AG04449 (cell line): Measurements from ENCODE around the gene TM4SF18.

Experiments
- CTCF ChIA-PET: fragments of 350-600 bp; formaldehyde crosslinking; extraction: SDS; loops from one replicate; lab custom pipeline; 2021; ENCODE audit warnings: antibody characterized with exemption; lab: Yijun Ruan, JAX
- POLR2A ChIA-PET: fragments of 400-600, 350-600 bp; formaldehyde crosslinking; extraction: SDS; loops from one replicate; lab custom pipeline; 2020; ENCODE audit warnings: antibody characterized with exemption, inconsistent platforms; lab: Yijun Ruan, JAX
- DNase-seq: peaks from one replicate; pipeline ENCODE4 v3.0.0-alpha.2; 2010; ENCODE audit warnings: low read depth, low spot score
- H3K4me3 ChIP-seq: 2 replicates; pipeline ENCODE4 v1.5.1; 2011; ENCODE audit warnings: low read depth, mild to moderate bottlenecking, control low read depth, low read length
- CTCF ChIP-seq: IDR thresholded peaks from one replicate; pipeline ENCODE4 v1.5.1; 2011; ENCODE audit warnings: mild to moderate bottlenecking, moderate library complexity, low read length, control low read depth, inconsistent platforms; ENCODE audit not compliant: insufficient read depth; ENCODE audit errors: missing control alignments

TM4SF18 gene

GRCh38 chr3:149291178-149291577 lies 42.3 kb downstream of the TM4SF18 start:
- no peak for DNase-seq
- POLR2A ChIA-PET: no interaction called here

DNA sequence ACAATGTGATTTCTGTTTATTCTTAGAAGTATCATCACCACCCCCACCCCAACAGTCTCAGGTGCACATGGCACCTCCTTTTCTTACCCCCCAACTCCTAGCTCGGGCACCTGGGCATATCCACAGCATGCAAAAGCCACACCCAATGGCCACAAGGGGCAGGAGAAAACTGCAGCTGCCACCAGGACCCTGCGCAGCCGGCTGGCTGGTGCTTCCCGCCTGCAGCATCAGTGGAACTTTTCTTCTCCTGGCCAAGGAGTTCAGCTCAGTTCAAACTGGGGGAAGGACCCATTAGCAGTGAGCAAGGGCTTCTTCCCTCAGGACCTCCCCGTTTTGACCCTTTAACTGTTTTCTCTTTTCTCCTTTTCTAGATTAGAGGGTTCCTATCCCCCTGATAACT lies 44.8 kb downstream of the TM4SF18 start:
- H3K4me3 ChIP-seq: no peak overlapping the region
- no peak for TF ChIP-seq CTCF
- no peak for DNase-seq
- ChIA-PET CTCF (interaction anchor here (0.8 to 1.8 kb wide), 2 partner anchors 8 to 12 kb away, joined by 3 to 4 read pairs; no protein-coding TSS in a partner anchor), POLR2A (no interaction called here)

More at GRCh38 chr3:149291178-149291577, 42.3 kb downstream of the TM4SF18 start:
- CTCF ChIA-PET: interaction anchor here (1.1 kb wide), 1 partner anchor 337 kb away, joined by 3 read pairs; no protein-coding TSS in a partner anchor
- H3K4me3 ChIP-seq: no peak overlapping the region
- TF ChIP-seq CTCF: peak; percentile 8

GRCh38 chr3:149284034-149284433 lies 49.4 kb downstream of the TM4SF18 start:
- no peak for DNase-seq
- H3K4me3 ChIP-seq: no peak overlapping the region
- ChIA-PET POLR2A (no interaction called here), CTCF (interaction anchor here (1.6 kb wide), 1 partner anchor 9 kb away, joined by 3 read pairs; no protein-coding TSS in a partner anchor)
- TF ChIP-seq CTCF: no peak

- H3K4me3 ChIP-seq: no peak overlapping the region
- DNase-seq: no peak
- ChIA-PET CTCF (no interaction called here), POLR2A (no interaction called here)
- TF ChIP-seq CTCF: no peak
These were observed 50.0 kb downstream of the TM4SF18 start for GRCh38 chr3:149283401-149283800.

DNA sequence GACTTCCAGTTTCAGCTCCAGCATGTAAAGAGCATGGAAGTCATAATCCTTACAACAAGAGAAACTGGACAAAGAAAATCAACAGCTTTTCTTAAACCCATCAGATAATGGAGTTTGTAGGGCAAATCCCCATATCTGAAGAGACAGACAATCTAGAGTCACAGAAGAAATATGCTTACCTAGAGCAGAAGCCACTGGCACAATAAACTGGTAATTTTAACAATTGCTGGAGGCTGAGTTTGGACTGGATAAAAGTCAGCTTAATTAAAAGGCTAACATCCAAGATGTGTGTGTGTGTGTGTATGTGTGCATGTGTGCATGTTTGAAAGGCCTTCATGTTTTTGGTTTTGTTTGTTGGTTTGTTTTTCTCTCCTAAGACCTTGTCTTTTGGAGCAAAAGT lies 50.6 kb downstream of the TM4SF18 start:
- CTCF ChIA-PET: interaction anchor here (1.2 kb wide), 1 partner anchor 9 kb away, joined by 4 read pairs; no protein-coding TSS in a partner anchor
- TF ChIP-seq CTCF: no peak
- POLR2A ChIA-PET: no interaction called here
- no peak overlapping the region for H3K4me3 ChIP-seq
- no peak for DNase-seq

GRCh38 chr3:149282322-149282721 lies 51.1 kb downstream of the TM4SF18 start:
- POLR2A ChIA-PET: no interaction called here
- no peak for TF ChIP-seq CTCF
- no peak for DNase-seq
- H3K4me3 ChIP-seq: no peak overlapping the region
- CTCF ChIA-PET: interaction anchor here (1.2 to 5.5 kb wide), 4 partner anchors 9 to 327 kb away, joined by 3 to 56 read pairs (median 10); no protein-coding TSS in a partner anchor
